Activated CD4-positive, alpha-beta T cell treated with anti-CD3 and anti-CD28 coated beads, Interleukin-2, amount 10 ng/mL, durations not matched to agents 24 days and 14 days (primary cell): ENCODE results near the gene SERP2. TPM values are rescaled to one million over a fixed set of nuclear protein-coding genes. Genes with fewer than 3 reads are reported as not detected.

Experiments
- DNase-seq: peaks from one replicate; pipeline ENCODE4 v3.0.0; 2022
- H3K27ac Mint-ChIP-seq: one replicate; pipeline ENCODE4 v1.8.0; 2022; ENCODE audit warnings: mild to moderate bottlenecking, mixed read lengths
- H3K27me3 Mint-ChIP-seq: one replicate; pipeline ENCODE4 v1.8.0; 2022; ENCODE audit warnings: mixed read lengths
- H3K36me3 Mint-ChIP-seq: one replicate; pipeline ENCODE4 v1.8.0; 2022; ENCODE audit warnings: low read depth, mild to moderate bottlenecking, mixed read lengths
- H3K4me1 Mint-ChIP-seq: one replicate; pipeline ENCODE4 v1.8.0; 2021; ENCODE audit warnings: mixed read lengths
- H3K4me3 Mint-ChIP-seq: one replicate; pipeline ENCODE4 v1.8.0; 2022; ENCODE audit warnings: mild to moderate bottlenecking, moderate library complexity, mixed read lengths
- H3K9me3 Mint-ChIP-seq: one replicate; pipeline ENCODE4 v1.8.0; 2021; ENCODE audit warnings: mixed read lengths
- intact Hi-C: fragments of 100-400 bp; cut with micrococcal nuclease; formaldehyde crosslinking; loops from one replicate; pipeline ENCODE4 v1.15.1; 2023
- total RNA-seq: library from RNA; stranded (reverse); gene quantifications from 2 replicates; pipeline ENCODE4 v1.2.3, GENCODE V29; 2022

Gene SERP2
- total RNA-seq, 1 donor from 2014 or later = not detected

DNA sequence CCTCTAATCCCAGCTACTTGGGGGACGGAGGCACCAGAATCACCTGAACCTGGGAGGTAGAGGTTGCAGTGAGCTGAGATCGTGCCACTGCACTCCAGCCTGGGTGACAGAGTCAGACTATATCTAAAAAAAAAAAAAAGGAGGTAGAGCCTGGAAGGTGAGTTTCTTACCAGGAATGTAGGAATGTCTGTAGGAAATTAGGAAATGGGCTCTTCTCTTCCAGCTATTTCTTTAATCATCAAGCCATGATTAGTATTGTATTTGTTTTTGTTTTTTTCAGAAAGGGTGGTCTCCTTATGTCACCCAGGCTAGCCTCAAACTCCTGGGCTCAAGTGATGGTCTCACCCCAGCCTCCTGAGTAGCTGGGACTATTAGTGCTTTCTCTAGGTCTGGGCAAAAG, 26.3 kb upstream of the SERP2 start:
- no peak for DNase-seq
- Mint-ChIP-seq H3K4me3 (no peak overlapping the region), H3K27me3 (peaks cover 11% of the 10 kb centered on the region), H3K36me3 (no peaks in the 10 kb centered on the region), H3K27ac (no peak overlapping the region), H3K4me1 (peaks cover 1% of the 10 kb centered on the region), H3K9me3 (peaks cover 3% of the 10 kb centered on the region)
- intact Hi-C loops = no loop called here

DNA sequence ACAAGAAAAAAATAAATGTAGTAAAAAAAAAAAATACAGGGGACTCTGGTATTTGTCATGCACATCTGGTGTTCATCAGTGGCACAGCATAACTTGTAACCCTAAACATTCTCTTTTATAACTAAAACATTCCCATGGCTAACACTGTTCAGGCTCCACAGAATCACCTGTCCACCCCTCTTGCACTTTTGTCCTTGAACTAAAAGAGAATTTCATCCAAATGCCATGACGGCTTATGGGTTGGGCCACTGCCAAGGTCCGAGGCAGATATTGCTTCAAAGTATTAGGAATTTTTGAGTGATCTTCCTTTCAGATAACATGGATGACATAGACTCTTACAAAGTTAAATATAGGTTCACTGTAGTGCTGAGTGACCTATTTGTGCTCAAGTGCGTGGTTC, 25.7 kb upstream of the SERP2 start:
- Mint-ChIP-seq H3K36me3 (no peaks in the 10 kb centered on the region), H3K27ac (no peak overlapping the region), H3K4me1 (peaks cover 3% of the 10 kb centered on the region), H3K4me3 (no peak overlapping the region), H3K27me3 (peaks cover 11% of the 10 kb centered on the region), H3K9me3 (no peaks in the 10 kb centered on the region)
- no peak for DNase-seq
- intact Hi-C loops = no loop called here

DNA sequence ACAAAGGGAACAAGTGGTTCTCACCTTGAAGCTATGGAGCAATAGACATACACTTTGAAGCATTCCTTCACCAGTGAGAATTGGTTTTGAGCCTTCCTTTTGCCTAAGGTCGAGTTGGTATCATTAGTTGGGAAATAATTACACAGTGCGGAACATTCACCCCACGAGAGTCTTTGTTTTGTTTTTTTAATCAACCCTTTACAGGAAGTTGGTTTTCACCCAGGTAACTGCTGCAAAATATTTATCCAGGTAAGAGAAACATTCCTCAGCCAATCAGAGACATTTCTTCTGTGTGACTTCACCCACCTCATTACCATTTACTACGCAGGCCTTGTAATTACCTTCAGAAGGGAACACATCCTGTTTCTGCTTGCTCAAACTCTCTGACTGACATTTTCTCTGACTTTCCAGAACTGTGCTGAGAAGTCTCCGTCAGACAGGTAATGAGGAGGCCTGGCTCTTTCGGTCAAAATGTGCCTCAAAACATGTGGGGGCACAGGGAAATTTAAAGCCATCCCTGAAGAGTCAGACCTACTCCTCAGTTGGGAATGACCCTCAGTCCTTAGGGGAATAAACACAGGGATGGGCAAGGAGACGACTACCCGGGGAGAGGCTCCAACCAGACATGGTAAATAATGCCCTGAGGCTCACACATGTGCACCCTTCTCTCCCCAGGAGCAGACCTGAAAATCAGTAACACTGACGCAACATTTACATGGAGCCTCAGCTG, 22.7 kb upstream of the SERP2 start:
- no peaks in the 10 kb centered on the region for H3K9me3 Mint-ChIP-seq

DNA sequence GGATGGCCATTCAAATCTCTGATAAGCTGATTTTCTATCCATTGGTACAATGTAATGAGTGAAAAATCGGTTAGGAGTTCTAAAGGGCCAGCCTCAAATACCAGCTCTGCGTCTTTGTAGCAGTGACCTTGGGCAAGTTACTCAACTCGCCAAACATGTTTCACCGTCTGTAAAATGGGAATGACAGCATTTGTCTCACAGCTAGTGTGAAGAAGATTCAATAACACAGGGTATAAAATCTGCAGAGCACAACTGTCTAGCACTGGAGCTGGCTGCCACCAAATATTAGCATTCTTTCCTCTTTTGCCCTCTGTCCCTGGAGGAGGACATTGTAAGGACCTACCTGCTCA, 22.1 kb upstream of the SERP2 start:
- no peaks in the 10 kb centered on the region for H3K9me3 Mint-ChIP-seq
- peaks cover 3% of the 10 kb centered on the region for H3K27me3 Mint-ChIP-seq
- no peaks in the 10 kb centered on the region for H3K36me3 Mint-ChIP-seq
- no peak for DNase-seq
- intact Hi-C loops = no loop called here
- peaks cover 3% of the 10 kb centered on the region for H3K4me1 Mint-ChIP-seq
- H3K27ac Mint-ChIP-seq = no peak overlapping the region
- no peak overlapping the region for H3K4me3 Mint-ChIP-seq

More for the DNA sequence above, 22.7 kb upstream of the SERP2 start:
- no peak for DNase-seq
- intact Hi-C loops = no loop called here
- Mint-ChIP-seq H3K36me3 (no peaks in the 10 kb centered on the region), H3K4me1 (peaks cover 3% of the 10 kb centered on the region), H3K4me3 (no peak overlapping the region), H3K27ac (no peak overlapping the region), H3K27me3 (peaks cover 6% of the 10 kb centered on the region)

DNA sequence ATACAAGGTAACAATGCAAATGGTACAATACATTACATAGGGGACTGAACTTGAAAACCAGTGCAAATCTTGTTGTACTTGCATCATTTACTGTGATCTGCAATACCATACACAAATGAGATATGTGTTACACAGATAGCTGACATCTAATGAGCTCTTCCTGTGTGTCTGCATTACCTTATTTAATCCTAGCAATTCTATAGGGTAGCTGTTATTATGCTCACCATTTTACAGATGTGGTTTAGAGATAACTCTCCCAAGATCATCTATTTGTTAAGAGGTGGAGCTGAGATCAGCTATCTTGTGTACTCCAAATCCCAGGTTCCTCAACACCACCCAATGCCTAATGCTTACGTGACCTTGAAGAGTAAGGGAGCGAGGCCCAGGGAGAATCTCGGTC, 21.4 kb upstream of the SERP2 start:
- H3K36me3 Mint-ChIP-seq = no peaks in the 10 kb centered on the region
- intact Hi-C loops = no loop called here
- H3K4me1 Mint-ChIP-seq = peaks cover 3% of the 10 kb centered on the region
- peaks cover 4% of the 10 kb centered on the region for H3K27me3 Mint-ChIP-seq
- H3K27ac Mint-ChIP-seq = no peak overlapping the region
- H3K4me3 Mint-ChIP-seq = no peak overlapping the region
- no peak for DNase-seq
- H3K9me3 Mint-ChIP-seq = no peaks in the 10 kb centered on the region

DNA sequence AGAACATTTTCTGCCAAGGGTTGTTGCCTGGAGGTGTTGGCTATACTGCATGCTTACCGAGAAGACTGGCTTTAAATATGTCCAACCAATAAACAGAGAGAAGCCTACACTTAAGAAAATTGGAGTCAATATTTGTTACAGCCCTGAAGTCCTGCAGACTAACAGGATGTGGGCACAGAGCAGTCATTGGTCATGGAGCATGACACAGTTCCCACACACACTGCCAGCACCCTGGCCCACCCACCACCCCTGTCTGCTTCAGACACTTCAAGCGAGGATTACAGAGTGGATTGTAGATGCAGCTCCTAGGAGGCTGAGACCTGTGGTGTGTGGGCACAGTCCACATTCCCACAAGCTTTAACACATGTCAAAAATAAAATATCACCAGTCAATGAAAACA, 21.0 kb upstream of the SERP2 start:
- peaks cover 4% of the 10 kb centered on the region for H3K27me3 Mint-ChIP-seq

DNA sequence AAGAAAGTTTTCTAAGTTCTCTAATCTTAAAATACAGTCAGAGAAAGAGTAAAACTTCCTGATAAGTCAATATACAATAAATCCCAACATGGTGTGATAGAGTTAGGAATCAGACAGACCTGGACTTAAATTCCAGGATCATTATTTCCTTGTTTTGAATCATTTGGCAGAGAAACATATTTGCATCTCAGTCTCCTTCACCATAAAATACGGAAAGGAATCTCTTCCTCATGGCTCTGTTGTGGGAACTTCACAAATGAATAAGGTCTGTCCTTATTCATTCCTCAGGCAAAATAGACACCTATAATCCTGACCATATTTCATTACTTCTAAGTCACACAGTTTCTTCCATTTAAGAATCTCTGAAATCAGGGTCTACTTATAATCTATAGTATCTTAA, 19.3 kb upstream of the SERP2 start:
- H3K27ac Mint-ChIP-seq = no peak overlapping the region
- peaks cover 3% of the 10 kb centered on the region for H3K4me1 Mint-ChIP-seq
- H3K27me3 Mint-ChIP-seq = peaks cover 8% of the 10 kb centered on the region
- no peaks in the 10 kb centered on the region for H3K9me3 Mint-ChIP-seq
- no peaks in the 10 kb centered on the region for H3K36me3 Mint-ChIP-seq
- no peak overlapping the region for H3K4me3 Mint-ChIP-seq
- intact Hi-C loops = no loop called here
- no peak for DNase-seq

More for the DNA sequence above, 21.0 kb upstream of the SERP2 start:
- no peak overlapping the region for H3K4me3 Mint-ChIP-seq
- DNase-seq = no peak
- peaks cover 3% of the 10 kb centered on the region for H3K4me1 Mint-ChIP-seq
- H3K9me3 Mint-ChIP-seq = no peaks in the 10 kb centered on the region
- no peaks in the 10 kb centered on the region for H3K36me3 Mint-ChIP-seq
- intact Hi-C loops = no loop called here
- no peak overlapping the region for H3K27ac Mint-ChIP-seq

DNA sequence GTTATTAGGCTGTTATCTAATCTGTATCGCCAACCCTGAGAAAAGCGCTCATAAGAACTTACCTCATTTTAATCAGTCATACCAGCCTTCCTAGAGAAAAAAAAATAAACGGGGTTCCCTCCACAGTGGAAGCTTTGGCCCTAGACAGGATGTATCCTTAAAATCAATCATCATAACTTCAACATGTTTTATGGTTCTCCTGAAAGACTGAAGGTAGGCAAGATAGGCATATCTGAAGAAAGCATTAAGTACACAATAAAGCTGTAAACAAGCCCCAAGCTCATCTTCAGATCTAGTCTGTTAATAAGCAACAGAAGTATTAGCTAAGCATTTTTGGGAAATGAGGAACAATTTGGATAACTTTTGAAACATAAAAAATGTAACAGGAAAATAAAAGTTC, 18.7 kb upstream of the SERP2 start:
- no peaks in the 10 kb centered on the region for H3K36me3 Mint-ChIP-seq
- peaks cover 8% of the 10 kb centered on the region for H3K27me3 Mint-ChIP-seq
- no peaks in the 10 kb centered on the region for H3K9me3 Mint-ChIP-seq
- H3K4me1 Mint-ChIP-seq = peaks cover 3% of the 10 kb centered on the region
- no peak for DNase-seq
- no peak overlapping the region for H3K4me3 Mint-ChIP-seq
- intact Hi-C loops = no loop called here
- H3K27ac Mint-ChIP-seq = no peak overlapping the region

DNA sequence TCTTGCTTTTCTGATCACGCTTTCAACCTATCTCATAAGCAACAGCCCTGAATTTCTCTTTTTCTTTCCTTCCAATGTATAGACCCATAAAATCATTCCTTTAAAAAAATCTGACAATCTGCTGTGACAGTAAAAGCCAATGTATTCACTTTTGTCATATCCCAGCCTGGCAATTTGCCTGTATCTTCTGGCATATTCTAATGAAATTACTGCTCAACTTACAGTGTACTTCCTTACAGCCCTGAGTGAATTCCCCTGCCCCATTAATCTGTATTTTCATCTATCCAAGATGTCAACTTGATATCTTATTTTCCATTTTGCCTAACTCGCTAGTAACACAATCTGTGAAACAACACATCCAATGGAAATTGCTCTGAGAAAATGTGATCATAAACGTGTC, 18.0 kb upstream of the SERP2 start:
- Mint-ChIP-seq H3K9me3 (no peaks in the 10 kb centered on the region), H3K4me1 (peaks cover 3% of the 10 kb centered on the region), H3K27ac (no peak overlapping the region), H3K36me3 (no peaks in the 10 kb centered on the region), H3K27me3 (peaks cover 8% of the 10 kb centered on the region), H3K4me3 (no peak overlapping the region)
- intact Hi-C loops = no loop called here
- DNase-seq = no peak

DNA sequence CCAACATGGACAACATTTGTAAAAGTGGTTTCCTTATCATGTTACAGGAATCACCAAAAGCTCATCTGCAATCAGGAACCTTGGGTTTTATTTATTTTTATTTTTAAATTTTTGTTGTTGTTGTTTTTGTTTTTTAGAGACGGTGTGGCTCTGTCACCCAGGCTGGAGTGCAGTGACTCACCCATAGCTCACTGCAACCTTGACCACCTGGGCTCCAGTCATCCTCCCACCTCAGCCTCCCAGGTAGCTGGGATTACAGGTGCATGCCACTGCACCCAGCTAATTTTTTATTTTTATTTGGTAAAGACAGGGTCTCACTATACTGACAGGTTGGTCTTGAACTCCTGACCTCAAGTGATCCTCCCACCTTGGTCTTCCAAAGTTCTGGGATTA, 13.6 kb upstream of the SERP2 start:
- no peaks in the 10 kb centered on the region for H3K4me1 Mint-ChIP-seq
- DNase-seq = no peak
- intact Hi-C loops = no loop called here
- no peaks in the 10 kb centered on the region for H3K36me3 Mint-ChIP-seq
- H3K27me3 Mint-ChIP-seq = peaks cover 6% of the 10 kb centered on the region
- no peak overlapping the region for H3K27ac Mint-ChIP-seq
- no peak overlapping the region for H3K4me3 Mint-ChIP-seq
- H3K9me3 Mint-ChIP-seq = no peaks in the 10 kb centered on the region

DNA sequence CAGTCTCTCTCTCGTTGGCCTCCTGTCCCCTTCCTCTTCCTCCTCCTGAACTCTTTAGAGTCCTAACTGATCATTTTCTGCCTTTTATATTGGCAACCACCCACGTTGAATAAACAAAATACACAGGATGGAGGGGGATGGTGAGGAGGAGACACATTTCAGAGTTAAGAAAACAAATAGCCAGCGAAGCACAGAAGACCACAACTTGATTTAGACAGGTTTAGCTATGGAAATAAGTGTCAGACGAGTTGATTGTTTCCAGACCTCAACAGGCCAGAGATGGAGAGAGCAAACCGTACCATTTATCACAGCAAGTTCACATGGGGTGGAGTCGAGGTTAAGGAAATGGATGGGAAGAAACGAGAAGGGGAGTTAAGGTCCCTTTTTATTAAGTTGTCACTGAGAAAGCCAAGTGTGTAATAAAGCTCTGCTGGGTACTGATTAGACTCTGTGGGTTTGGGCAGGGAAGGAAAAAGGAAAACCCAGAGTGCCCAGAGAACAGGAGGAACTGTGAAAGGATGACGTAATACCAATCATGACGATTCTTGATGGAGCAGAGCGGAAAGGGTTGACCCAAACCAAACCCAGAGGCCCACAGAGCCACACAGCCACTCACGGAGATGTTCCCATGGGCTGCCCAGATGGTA, 11.1 kb upstream of the SERP2 start:
- Mint-ChIP-seq H3K4me1 (no peaks in the 10 kb centered on the region), H3K27me3 (peaks cover 6% of the 10 kb centered on the region), H3K36me3 (no peaks in the 10 kb centered on the region), H3K27ac (no peak overlapping the region), H3K4me3 (no peak overlapping the region), H3K9me3 (no peaks in the 10 kb centered on the region)
- no peak for DNase-seq
- intact Hi-C loops = no loop called here

DNA sequence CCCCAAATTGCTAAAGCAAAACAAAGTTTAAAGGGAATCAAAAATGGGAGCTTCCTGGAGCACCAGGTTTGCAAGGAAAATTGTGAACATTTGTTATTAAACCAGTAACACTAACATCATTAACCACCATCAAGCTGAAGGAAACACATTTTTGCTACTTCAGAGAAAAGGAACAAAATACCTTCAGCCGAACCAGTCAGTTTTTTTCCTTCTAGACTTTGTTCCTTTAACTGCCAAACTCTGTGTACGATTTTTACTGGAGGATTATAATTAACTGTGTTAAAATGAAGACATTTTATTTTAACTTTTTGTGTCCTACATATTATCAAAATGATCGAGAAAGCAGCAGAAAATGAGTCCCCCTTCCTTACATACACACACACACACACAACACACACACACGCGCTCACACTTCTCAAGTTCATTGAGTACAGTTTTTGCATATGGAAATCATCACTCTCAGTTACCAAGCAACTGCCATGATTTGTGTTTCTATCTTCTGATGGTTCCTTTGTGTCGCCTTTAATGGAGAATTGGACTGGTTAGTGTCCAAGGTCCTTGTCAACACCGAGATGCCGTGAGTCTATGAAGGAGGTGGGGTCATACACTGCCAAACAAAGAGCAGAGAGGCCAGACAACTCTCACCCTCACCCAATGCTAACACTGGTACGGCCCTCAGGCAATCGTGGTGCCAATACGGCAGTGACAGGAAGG, 9.8 kb upstream of the SERP2 start:
- Mint-ChIP-seq H3K27ac (no peak overlapping the region), H3K4me1 (no peaks in the 10 kb centered on the region), H3K4me3 (no peak overlapping the region), H3K36me3 (no peaks in the 10 kb centered on the region), H3K9me3 (no peaks in the 10 kb centered on the region), H3K27me3 (peaks cover 6% of the 10 kb centered on the region)
- intact Hi-C loops = no loop called here
- DNase-seq = no peak

DNA sequence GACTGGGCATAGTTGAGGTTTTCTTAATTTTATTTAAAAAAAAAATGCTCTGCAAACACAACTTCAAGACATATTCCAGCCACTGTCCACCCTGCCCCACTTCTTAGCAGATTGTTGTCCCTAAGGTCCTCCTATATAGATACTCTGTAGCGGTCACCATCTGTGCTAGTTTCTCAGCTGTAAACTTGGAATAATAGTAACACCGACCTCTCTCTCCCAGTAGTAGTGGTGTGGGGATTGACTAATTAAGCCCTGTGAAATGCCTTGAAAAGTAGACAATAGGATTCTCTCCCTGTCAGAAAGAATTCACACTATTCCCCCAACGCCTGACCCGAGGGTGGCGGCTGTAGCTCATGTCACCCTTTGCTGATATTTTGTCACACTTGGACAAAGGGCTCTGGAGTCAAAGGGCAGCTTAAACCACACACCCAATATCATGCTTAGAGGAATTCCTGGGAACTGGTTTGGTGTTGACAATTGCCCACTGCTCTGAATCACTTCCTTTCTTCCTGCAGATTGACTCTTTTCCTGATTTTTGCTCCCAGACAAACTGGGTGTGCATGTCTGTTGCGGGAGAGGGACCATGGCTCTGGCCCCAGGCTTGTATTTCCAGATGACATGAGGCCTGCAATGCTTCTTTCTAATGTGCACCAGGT, 9.2 kb upstream of the SERP2 start:
- Mint-ChIP-seq H3K9me3 (no peaks in the 10 kb centered on the region), H3K4me3 (no peak overlapping the region), H3K27me3 (peaks cover 10% of the 10 kb centered on the region), H3K27ac (no peak overlapping the region), H3K36me3 (no peaks in the 10 kb centered on the region), H3K4me1 (no peaks in the 10 kb centered on the region)
- intact Hi-C loops = no loop called here
- DNase-seq = no peak

DNA sequence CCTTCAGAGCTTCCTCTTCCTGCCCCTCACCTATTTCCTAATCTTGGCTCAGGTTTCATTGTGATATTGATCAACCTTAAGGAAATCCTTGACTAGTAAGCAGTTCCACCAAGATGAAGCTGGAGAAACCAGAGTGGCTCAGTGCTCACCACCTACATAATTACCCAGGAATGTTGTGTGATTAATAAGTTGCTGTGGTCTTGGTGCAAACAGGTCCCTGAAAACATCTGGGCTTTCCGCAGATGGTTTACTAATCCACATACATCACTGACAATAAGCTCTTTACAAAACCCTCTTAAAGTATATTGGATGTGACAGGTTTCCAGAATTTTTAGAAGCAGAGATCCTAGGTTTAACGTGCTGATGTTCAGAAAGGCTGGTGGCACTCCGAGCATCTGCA, 8.6 kb upstream of the SERP2 start:
- intact Hi-C loops = no loop called here
- Mint-ChIP-seq H3K36me3 (no peaks in the 10 kb centered on the region), H3K9me3 (no peaks in the 10 kb centered on the region), H3K27ac (no peak overlapping the region), H3K4me1 (no peaks in the 10 kb centered on the region), H3K27me3 (peaks cover 10% of the 10 kb centered on the region), H3K4me3 (no peak overlapping the region)
- no peak for DNase-seq
